H9 (cell line): ENCODE results near the gene ACVR1C. TPM values are rescaled to one million over a fixed set of nuclear protein-coding genes. Genes with fewer than 3 reads are reported as not detected.

Source experiments
- DNase-seq: peaks from one replicate; pipeline ENCODE4 v3.0.0-alpha.2; 2017
- H2AFZ ChIP-seq: one replicate; pipeline ENCODE4 v1.6.1; 2013; ENCODE audit warnings: mild to moderate bottlenecking, low read length, control low read depth, moderate library complexity
- H2AK5ac ChIP-seq: 2 replicates; pipeline ENCODE4 v1.6.1; 2013; ENCODE audit warnings: low read length, control low read depth, mixed read lengths; ENCODE audit not compliant: insufficient read length
- H2BK120ac ChIP-seq: one replicate; pipeline ENCODE4 v1.6.1; 2013; ENCODE audit warnings: low read depth, mild to moderate bottlenecking, low read length, control low read depth, inconsistent platforms; ENCODE audit not compliant: poor library complexity, severe bottlenecking
- H2BK12ac ChIP-seq: 2 replicates; pipeline ENCODE4 v1.6.1; 2013; ENCODE audit warnings: low read length, control low read depth, mixed read lengths, low read depth; ENCODE audit not compliant: insufficient read length
- H2BK15ac ChIP-seq: 2 replicates; pipeline ENCODE4 v1.6.1; 2013; ENCODE audit warnings: low read depth, low read length, control low read depth
- H2BK20ac ChIP-seq: one replicate; pipeline ENCODE4 v1.6.1; 2013; ENCODE audit warnings: low read depth, mild to moderate bottlenecking, low read length, control low read depth, inconsistent platforms; ENCODE audit not compliant: poor library complexity, severe bottlenecking
- H2BK5ac ChIP-seq: 2 replicates; pipeline ENCODE4 v1.6.1; 2013; ENCODE audit warnings: low read length, control low read depth, mixed read lengths; ENCODE audit not compliant: insufficient read length
- H3K14ac ChIP-seq: 2 replicates; pipeline ENCODE4 v1.6.1; 2013; ENCODE audit warnings: low read length, control low read depth; ENCODE audit not compliant: insufficient read depth
- H3K18ac ChIP-seq: 2 replicates; pipeline ENCODE4 v1.6.1; 2013; ENCODE audit warnings: low read depth, mild to moderate bottlenecking, mixed read lengths, low read length, control low read depth; ENCODE audit not compliant: insufficient read length
- H3K23ac ChIP-seq: 2 replicates; pipeline ENCODE4 v1.6.1; 2013; ENCODE audit warnings: low read length, control low read depth, mixed read lengths, low read depth; ENCODE audit not compliant: insufficient read length
- H3K23me2 ChIP-seq: 2 replicates; pipeline ENCODE4 v1.6.1; 2013; ENCODE audit warnings: low read depth, mild to moderate bottlenecking, mixed read lengths, low read length, control low read depth; ENCODE audit not compliant: insufficient read length, poor library complexity, severe bottlenecking
- H3K27ac ChIP-seq: 2 replicates; pipeline ENCODE4 v1.5.1; 2013; ENCODE audit warnings: low read length, control low read depth, mixed read lengths, low read depth; ENCODE audit not compliant: insufficient read length
- H3K27me3 ChIP-seq: 2 replicates; pipeline ENCODE4 v1.6.1; 2013; ENCODE audit warnings: low read length, control low read depth, inconsistent platforms; ENCODE audit not compliant: insufficient read depth
- H3K4ac ChIP-seq: 2 replicates; pipeline ENCODE4 v1.6.1; 2013; ENCODE audit warnings: low read depth, mild to moderate bottlenecking, control low read depth, inconsistent platforms, low read length, moderate library complexity
- H3K4me1 ChIP-seq: 2 replicates; pipeline ENCODE4 v1.6.1; 2013; ENCODE audit warnings: low read length, control low read depth, inconsistent platforms; ENCODE audit not compliant: insufficient read depth
- H3K4me2 ChIP-seq: 2 replicates; pipeline ENCODE4 v1.6.1; 2013; ENCODE audit warnings: low read length, control low read depth, mixed read lengths; ENCODE audit not compliant: insufficient read length, insufficient read depth
- H3K56ac ChIP-seq: 2 replicates; pipeline ENCODE4 v1.6.1; 2013; ENCODE audit warnings: low read depth, mild to moderate bottlenecking, mixed read lengths, low read length, control low read depth; ENCODE audit not compliant: insufficient read length
- H3K79me1 ChIP-seq: 2 replicates; pipeline ENCODE4 v1.6.1; 2013; ENCODE audit warnings: low read depth, mild to moderate bottlenecking, moderate library complexity, low read length, control low read depth, inconsistent platforms; ENCODE audit not compliant: insufficient read depth, poor library complexity, severe bottlenecking
- H3K79me2 ChIP-seq: 2 replicates; pipeline ENCODE4 v1.6.1; 2013; ENCODE audit warnings: low read length, control low read depth, inconsistent platforms; ENCODE audit not compliant: insufficient read depth
- H3K9ac ChIP-seq: 2 replicates; pipeline ENCODE4 v1.6.1; 2013; ENCODE audit warnings: low read length, control low read depth, mixed read lengths; ENCODE audit not compliant: insufficient read length; ENCODE audit errors: extremely low read depth
- H3K9me3 ChIP-seq: one replicate; pipeline ENCODE4 v1.6.1; 2013; ENCODE audit warnings: low read depth, low read length, inconsistent platforms; ENCODE audit not compliant: control insufficient read depth
- H3T11ph ChIP-seq: one replicate; pipeline ENCODE4 v1.6.1; 2013; ENCODE audit warnings: mild to moderate bottlenecking, low read length, control low read depth, inconsistent platforms
- H4K20me1 ChIP-seq: one replicate; pipeline ENCODE4 v1.6.1; 2013; ENCODE audit not compliant: control insufficient read depth, insufficient read length, insufficient read depth
- H4K5ac ChIP-seq: 2 replicates; pipeline ENCODE4 v1.6.1; 2013; ENCODE audit warnings: low read depth, mild to moderate bottlenecking, mixed read lengths, low read length, control low read depth; ENCODE audit not compliant: insufficient read length
- H4K8ac ChIP-seq: replicated peaks from 2 replicates; pipeline ENCODE4 v1.6.1; 2013; ENCODE audit warnings: low read length, control low read depth, mixed read lengths, low read depth; ENCODE audit not compliant: insufficient read length
- H4K91ac ChIP-seq: 2 replicates; pipeline ENCODE4 v1.6.1; 2013; ENCODE audit warnings: low read depth, mild to moderate bottlenecking, moderate library complexity, mixed read lengths, low read length, control low read depth; ENCODE audit not compliant: insufficient read length
- H3K27ac Mint-ChIP-seq, 3 experiments: 2 replicates in 2 of 3; 3 replicates in 1 of 3; pipeline ENCODE4 v1.8.0; 2020 to 2021; ENCODE audit warnings: mixed read lengths in 3 of 3, mild to moderate bottlenecking in 1 of 3, moderate library complexity in 1 of 3
- H3K27me3 Mint-ChIP-seq: 2 replicates; pipeline ENCODE4 v1.8.0; 2021; ENCODE audit warnings: low read depth, mild to moderate bottlenecking, moderate library complexity, mixed read lengths
- H3K36me3 Mint-ChIP-seq, 3 experiments: 2 replicates in 2 of 3; 3 replicates in 1 of 3; pipeline ENCODE4 v1.8.0; 2020 to 2021; ENCODE audit warnings: low read depth in 3 of 3, mixed read lengths in 3 of 3; ENCODE audit not compliant: insufficient read depth in 1 of 3
- H3K4me1 Mint-ChIP-seq, 2 experiments: 2 replicates each; pipeline ENCODE4 v1.8.0; 2020; ENCODE audit warnings: mixed read lengths in 2 of 2
- H3K4me3 Mint-ChIP-seq, 2 experiments: 2 replicates in 1 of 2; 3 replicates in 1 of 2; pipeline ENCODE4 v1.8.0; 2020 to 2021; ENCODE audit warnings: mild to moderate bottlenecking in 2 of 2, mixed read lengths in 2 of 2, moderate library complexity in 1 of 2
- H3K9me3 Mint-ChIP-seq, 2 experiments: 2 replicates in 1 of 2; 3 replicates in 1 of 2; pipeline ENCODE4 v1.8.0; 2020; ENCODE audit warnings: mild to moderate bottlenecking in 2 of 2, mixed read lengths in 2 of 2, moderate library complexity in 1 of 2
- WGBS: extraction: QIAGEN DNeasy Blood & Tissue Kit; methylation state at CpG from one replicate; pipeline ENCODE4 v1.1.7; 2013; ENCODE audit warnings: missing lambda C conversion rate, low lambda C conversion rate, mixed read lengths; ENCODE audit not compliant: insufficient read length; ENCODE audit errors: extremely low coverage; 5-methylcytosine and 5-hydroxymethylcytosine counted together
- total RNA-seq: library from RNA; stranded (reverse); gene quantifications from 2 replicates; pipeline ENCODE4 v1.2.1, GENCODE V29; 2021
- TF ChIP-seq, protein P1 (sequence below): fragments of 200-600 bp; sonication (generic); conservative IDR thresholded peaks from 3 replicates; pipeline ENCODE4 v1.8.0; 2021; ENCODE audit warnings: antibody characterized with exemption, mild to moderate bottlenecking

The ACVR1C gene
- total RNA-seq, 1 experiment from 2014 or later, result 0.81 TPM

DNA sequence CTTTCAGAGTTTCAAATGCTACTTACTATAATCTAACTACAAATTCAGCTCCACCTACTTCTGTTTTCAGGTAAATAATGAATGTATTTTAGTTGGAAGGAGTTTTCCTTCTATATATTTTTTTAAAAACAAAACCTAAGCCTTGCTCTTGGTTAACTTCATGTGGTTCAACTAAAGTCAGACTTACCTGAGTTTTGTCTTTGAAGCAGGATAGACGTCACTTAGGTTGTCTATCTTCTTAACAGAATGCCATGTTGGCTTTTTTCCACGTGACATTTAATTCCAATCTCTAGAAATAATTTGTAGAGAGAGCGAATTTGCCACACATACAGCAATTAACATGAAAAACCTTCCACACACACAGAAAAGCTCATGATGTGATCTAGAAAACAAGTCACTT, 140.9 kb downstream of the ACVR1C start:
- Histone ChIP-seq H3K79me2 (no peaks in the 10 kb centered on the region), H3K23me2 (no peaks in the 10 kb centered on the region), H3K27me3 (no peaks in the 10 kb centered on the region), H3K14ac (no peak overlapping the region), H3K9me3 (no peaks in the 10 kb centered on the region), H4K91ac (no peak overlapping the region), H2BK20ac (no peak overlapping the region), H4K5ac (no peak overlapping the region), H3K79me1 (no peaks in the 10 kb centered on the region), H3K4me2 (no peak overlapping the region), H3K27ac (no peak overlapping the region), H2BK12ac (no peak overlapping the region), H3K23ac (no peak overlapping the region), H2AK5ac (no peak overlapping the region), H3K9ac (no peak overlapping the region), H2BK5ac (no peak overlapping the region), H3K4ac (no peak overlapping the region), H4K20me1 (no peaks in the 10 kb centered on the region), H3K18ac (no peak overlapping the region), H2BK15ac (no peak overlapping the region), H2AFZ (no peak overlapping the region), H3K56ac (no peak overlapping the region), H2BK120ac (no peak overlapping the region), H4K8ac (no peak overlapping the region), H3T11ph (no peak overlapping the region), H3K4me1 (no peaks in the 10 kb centered on the region)
- no peak overlapping the region for H3K4me3 Mint-ChIP-seq
- H3K27me3 Mint-ChIP-seq, result no peaks in the 10 kb centered on the region
- no CpG with 5 or more reads among the region's 3 CpGs for WGBS
- no peaks in the 10 kb centered on the region for H3K36me3 Mint-ChIP-seq
- TF ChIP-seq, protein P1, sequence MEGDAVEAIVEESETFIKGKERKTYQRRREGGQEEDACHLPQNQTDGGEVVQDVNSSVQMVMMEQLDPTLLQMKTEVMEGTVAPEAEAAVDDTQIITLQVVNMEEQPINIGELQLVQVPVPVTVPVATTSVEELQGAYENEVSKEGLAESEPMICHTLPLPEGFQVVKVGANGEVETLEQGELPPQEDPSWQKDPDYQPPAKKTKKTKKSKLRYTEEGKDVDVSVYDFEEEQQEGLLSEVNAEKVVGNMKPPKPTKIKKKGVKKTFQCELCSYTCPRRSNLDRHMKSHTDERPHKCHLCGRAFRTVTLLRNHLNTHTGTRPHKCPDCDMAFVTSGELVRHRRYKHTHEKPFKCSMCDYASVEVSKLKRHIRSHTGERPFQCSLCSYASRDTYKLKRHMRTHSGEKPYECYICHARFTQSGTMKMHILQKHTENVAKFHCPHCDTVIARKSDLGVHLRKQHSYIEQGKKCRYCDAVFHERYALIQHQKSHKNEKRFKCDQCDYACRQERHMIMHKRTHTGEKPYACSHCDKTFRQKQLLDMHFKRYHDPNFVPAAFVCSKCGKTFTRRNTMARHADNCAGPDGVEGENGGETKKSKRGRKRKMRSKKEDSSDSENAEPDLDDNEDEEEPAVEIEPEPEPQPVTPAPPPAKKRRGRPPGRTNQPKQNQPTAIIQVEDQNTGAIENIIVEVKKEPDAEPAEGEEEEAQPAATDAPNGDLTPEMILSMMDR, result no peak
- no peaks in the 10 kb centered on the region for H3K9me3 Mint-ChIP-seq
- H3K4me1 Mint-ChIP-seq, result peaks cover 4 to 6% of the 10 kb centered on the region in 2 experiments; a peak in 3 of 4 replicates
- H3K27ac Mint-ChIP-seq, result no peak overlapping the region
- DNase-seq, result no peak
